Mesothelial cell of epicardium (in vitro differentiated cells): ENCODE results near the gene TMEM258. TPM values are rescaled to one million over a fixed set of nuclear protein-coding genes. Genes with fewer than 3 reads are reported as not detected.

ENCODE experiments used
- DNase-seq, 2 experiments: peaks; one replicate each; pipeline ENCODE4 v3.0.0; 2021; ENCODE audit warnings: low spot score in 2 of 2; ENCODE audit not compliant: unreplicated experiment in 2 of 2
- H3K27ac Mint-ChIP-seq: 2 replicates; pipeline ENCODE4 v1.8.0; 2021; ENCODE audit warnings: mixed read lengths
- H3K27me3 Mint-ChIP-seq: 2 replicates; pipeline ENCODE4 v1.8.0; 2021; ENCODE audit warnings: low read depth, mixed read lengths
- H3K36me3 Mint-ChIP-seq: 2 replicates; pipeline ENCODE4 v1.8.0; 2021; ENCODE audit warnings: mixed read lengths
- H3K4me1 Mint-ChIP-seq: 2 replicates; pipeline ENCODE4 v1.8.0; 2021; ENCODE audit warnings: mixed read lengths
- H3K4me3 Mint-ChIP-seq: 2 replicates; pipeline ENCODE4 v1.8.0; 2021; ENCODE audit warnings: mild to moderate bottlenecking, moderate library complexity, mixed read lengths
- H3K9me3 Mint-ChIP-seq: 2 replicates; pipeline ENCODE4 v1.8.0; 2021; ENCODE audit warnings: mixed read lengths
- total RNA-seq: library from RNA; stranded (reverse); gene quantifications from 3 replicates; pipeline ENCODE4 v1.2.1, GENCODE V29; 2021
- TF ChIP-seq, protein P1 (sequence below): fragments of 200-600 bp; sonication (generic); IDR thresholded peaks from one replicate; pipeline ENCODE4 v1.5.0; 2021; ENCODE audit warnings: antibody characterized with exemption; ENCODE audit not compliant: unreplicated experiment

The TMEM258 gene
- total RNA-seq, 1 donor from 2014 or later = 154 TPM

DNA sequence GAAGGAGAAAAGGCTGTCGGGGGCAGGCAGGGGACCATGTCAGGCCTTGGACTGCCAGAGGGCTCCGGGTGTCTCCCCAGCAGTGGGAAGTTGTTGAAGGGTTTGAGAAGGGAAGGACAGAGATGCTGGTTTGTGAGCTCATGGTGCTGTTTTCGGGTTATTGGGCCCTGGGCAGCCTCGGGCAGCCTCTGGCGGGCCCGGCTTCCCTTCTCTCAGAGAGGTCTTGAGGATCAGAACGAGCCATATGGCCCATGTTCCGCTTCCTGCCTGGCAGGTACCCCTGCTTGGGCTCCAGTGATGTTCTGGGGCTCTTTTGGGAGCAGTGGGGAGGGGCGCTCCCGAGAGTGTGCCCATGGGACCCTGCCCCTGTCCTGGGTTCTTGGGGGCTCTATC is 30.2 kb downstream of the TMEM258 start:
- no peak for DNase-seq
- peak overlapping the region; percentile 99 for H3K27ac Mint-ChIP-seq
- H3K27me3 Mint-ChIP-seq = no peaks in the 10 kb centered on the region
- peaks cover 78% of the 10 kb centered on the region for H3K4me1 Mint-ChIP-seq
- peak overlapping the region; percentile 15 for H3K4me3 Mint-ChIP-seq
- no peaks in the 10 kb centered on the region for H3K36me3 Mint-ChIP-seq
- no peaks in the 10 kb centered on the region for H3K9me3 Mint-ChIP-seq
- TF ChIP-seq, protein P1, sequence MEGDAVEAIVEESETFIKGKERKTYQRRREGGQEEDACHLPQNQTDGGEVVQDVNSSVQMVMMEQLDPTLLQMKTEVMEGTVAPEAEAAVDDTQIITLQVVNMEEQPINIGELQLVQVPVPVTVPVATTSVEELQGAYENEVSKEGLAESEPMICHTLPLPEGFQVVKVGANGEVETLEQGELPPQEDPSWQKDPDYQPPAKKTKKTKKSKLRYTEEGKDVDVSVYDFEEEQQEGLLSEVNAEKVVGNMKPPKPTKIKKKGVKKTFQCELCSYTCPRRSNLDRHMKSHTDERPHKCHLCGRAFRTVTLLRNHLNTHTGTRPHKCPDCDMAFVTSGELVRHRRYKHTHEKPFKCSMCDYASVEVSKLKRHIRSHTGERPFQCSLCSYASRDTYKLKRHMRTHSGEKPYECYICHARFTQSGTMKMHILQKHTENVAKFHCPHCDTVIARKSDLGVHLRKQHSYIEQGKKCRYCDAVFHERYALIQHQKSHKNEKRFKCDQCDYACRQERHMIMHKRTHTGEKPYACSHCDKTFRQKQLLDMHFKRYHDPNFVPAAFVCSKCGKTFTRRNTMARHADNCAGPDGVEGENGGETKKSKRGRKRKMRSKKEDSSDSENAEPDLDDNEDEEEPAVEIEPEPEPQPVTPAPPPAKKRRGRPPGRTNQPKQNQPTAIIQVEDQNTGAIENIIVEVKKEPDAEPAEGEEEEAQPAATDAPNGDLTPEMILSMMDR = no peak

DNA sequence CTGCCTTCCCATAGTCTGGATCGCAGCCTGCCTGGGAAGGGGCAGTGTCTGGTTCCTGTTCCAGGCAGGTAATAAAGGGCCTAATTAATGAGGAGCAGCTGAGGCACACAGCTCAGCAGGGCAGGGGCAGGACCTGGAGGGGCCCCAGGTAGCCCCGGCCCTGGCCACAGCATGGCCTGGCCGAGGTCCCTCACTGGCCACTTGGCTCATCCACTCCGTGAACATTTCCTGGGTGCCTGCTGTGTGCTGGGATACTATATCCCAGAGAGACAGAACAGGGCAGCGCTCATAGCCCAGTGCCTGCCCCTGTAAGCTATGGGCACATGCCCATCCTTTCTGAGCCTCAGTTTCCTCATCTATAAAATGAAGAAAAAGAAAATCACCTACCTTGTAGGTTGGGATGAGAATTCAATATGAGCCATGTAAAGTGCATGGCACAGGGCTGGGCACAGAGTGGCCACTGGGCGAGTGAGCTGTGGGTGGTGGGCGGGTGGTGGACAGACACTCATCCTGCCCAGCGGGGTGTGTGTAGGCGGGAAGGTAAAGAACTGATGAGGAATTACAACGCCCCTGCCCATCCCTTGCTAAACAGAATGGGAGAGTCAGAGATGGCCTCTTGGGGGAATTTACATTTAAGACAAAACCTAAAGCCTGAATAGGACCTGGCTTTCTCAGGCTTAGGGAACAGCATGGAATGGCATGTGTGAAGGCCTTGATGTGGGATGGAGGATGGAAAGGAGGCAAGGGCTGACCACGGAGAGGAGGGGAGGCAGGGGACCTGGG is 30.8 kb downstream of the TMEM258 start:
- Mint-ChIP-seq H3K27me3 (no peaks in the 10 kb centered on the region), H3K27ac (peak overlapping the region; percentile 99), H3K4me1 (peaks cover 77% of the 10 kb centered on the region), H3K36me3 (no peaks in the 10 kb centered on the region), H3K9me3 (no peaks in the 10 kb centered on the region), H3K4me3 (no peak overlapping the region)
- DNase-seq = no peak
- TF ChIP-seq, protein P1 = no peak

DNA sequence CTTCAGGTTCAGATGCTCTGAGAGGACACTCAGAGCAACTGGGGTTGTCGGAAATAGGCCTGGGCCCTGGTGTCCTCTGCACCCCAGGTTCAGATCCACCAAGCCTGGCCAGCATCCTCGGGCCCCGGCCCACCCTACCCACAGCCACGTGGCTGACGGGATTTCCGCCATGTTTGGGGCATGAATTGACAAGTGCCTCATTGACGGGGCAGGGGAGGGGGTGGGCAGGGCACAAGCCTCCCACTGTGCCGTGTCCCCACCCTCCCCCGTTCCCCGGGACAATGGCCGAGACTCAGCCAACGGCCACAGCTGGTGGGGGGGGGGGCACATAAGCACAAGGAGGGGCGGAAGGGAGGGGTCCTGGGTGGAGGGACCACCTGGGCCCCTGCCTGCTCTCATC is 31.5 kb downstream of the TMEM258 start:
- TF ChIP-seq, protein P1 = no peak
- Mint-ChIP-seq H3K27me3 (no peaks in the 10 kb centered on the region), H3K27ac (peak overlapping the region; percentile 99), H3K36me3 (no peaks in the 10 kb centered on the region), H3K4me1 (peaks cover 77% of the 10 kb centered on the region), H3K4me3 (no peak overlapping the region), H3K9me3 (no peaks in the 10 kb centered on the region)
- DNase-seq = no peak

DNA sequence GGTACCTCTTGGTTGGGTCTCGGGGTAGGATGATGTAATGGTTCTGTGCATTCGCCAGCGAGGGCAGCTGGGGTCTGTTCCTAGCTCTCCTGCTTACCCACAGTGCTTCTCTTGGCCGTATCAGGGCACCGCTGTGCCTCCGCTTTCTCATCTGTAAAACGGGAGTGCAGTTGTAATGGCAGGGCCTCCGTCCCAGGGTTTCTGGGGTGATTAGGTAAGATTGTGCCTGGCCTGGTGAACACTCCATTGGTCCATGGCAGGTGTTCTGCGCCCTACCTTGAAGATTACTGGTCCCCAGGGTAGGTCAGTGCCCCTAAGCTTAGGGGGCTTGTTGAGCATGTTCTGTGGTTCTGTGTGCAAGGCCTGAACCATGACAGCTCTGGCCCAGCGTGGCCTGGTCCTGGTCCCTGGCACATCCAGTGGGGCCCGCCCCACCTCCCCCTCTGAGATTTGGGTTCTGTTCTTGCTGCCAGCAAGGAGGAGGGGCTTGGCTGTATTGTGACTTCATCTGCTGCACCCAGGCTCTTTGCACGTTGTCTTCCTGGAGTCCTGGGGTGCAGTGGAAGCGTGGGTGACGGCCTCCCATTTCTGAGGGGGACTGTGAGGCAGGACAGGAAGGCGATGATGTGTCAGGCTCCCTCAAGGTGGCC is 35.1 kb downstream of the TMEM258 start:
- peaks cover 78% of the 10 kb centered on the region for H3K4me1 Mint-ChIP-seq
- H3K4me3 Mint-ChIP-seq = peak overlapping the region; percentile 16
- no peaks in the 10 kb centered on the region for H3K9me3 Mint-ChIP-seq
- DNase-seq = no peak
- no peaks in the 10 kb centered on the region for H3K36me3 Mint-ChIP-seq
- peak overlapping the region; percentile 98 for H3K27ac Mint-ChIP-seq
- TF ChIP-seq, protein P1 = no peak
- no peaks in the 10 kb centered on the region for H3K27me3 Mint-ChIP-seq

DNA sequence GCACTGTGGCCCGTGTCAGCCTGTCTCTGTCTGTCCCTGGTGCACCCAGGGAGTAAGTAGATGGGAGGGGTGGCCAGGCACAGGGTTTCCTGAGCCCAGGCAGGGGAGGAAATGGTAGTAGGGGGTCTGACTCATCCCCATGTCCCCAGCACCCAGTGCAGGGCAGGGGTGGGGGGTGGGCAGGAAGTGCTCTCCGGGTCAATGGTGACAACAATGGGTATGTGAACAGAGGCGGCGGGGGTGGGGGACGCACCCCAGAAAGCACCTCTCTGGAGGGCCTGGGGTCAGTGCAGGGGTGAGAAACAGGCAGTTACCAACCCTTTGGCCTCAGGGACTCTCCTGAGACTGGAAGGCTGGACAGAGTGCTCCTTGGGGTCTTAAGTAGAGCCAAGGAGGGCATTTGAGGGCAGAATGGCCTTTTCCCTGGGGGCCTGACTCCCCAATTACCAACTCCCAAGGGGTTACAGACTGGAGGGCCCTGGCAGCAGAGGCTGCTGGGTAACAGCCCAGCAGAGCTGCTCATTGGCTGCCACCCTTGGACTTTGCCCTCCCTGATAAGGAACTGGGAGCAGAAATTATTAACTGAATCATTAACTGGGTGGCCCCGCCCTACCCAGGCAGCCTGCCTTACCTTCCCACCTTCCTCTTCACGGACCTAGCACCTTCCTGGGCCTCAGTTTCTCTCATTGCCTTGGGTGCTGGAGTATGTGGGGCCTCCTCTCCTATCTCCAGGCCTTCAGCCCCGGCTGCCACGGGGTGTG is 35.8 kb downstream of the TMEM258 start:
- H3K36me3 Mint-ChIP-seq = no peaks in the 10 kb centered on the region
- no peaks in the 10 kb centered on the region for H3K9me3 Mint-ChIP-seq
- peak overlapping the region; percentile 84 for H3K4me3 Mint-ChIP-seq
- peak overlapping the region; percentile 98 for H3K27ac Mint-ChIP-seq
- no peak for DNase-seq
- H3K27me3 Mint-ChIP-seq = no peaks in the 10 kb centered on the region
- H3K4me1 Mint-ChIP-seq = peaks cover 71% of the 10 kb centered on the region
- TF ChIP-seq, protein P1 = no peak
